GM19452 (cell line): ENCODE data around the gene SH3RF3.

Experiments
- ATAC-seq: cut with Tn5 transposase; IDR thresholded peaks from one replicate; pipeline ENCODE4 v1.9.1; 2021; ENCODE audit not compliant: unreplicated experiment

The SH3RF3 gene

GRCh38 chr2:109199790-109200189 is 70.8 kb downstream of the SH3RF3 start:
- no peak for ATAC-seq

GRCh38 chr2:109200616-109201464 is 71.8 kb downstream of the SH3RF3 start:
- ATAC-seq = no peak

GRCh38 chr2:109201465-109202327 is 72.7 kb downstream of the SH3RF3 start:
- ATAC-seq = no peak

GRCh38 chr2:109202486-109202885 is 73.5 kb downstream of the SH3RF3 start:
- no peak for ATAC-seq

GRCh38 chr2:109203246-109204011 is 74.4 kb downstream of the SH3RF3 start:
- ATAC-seq = no peak

- no peak for ATAC-seq
Observed at GRCh38 chr2:109204412-109204811, 75.4 kb downstream of the SH3RF3 start.

- ATAC-seq = no peak
Observed at GRCh38 chr2:109205447-109205846, 76.4 kb downstream of the SH3RF3 start.

- no peak for ATAC-seq
Observed at GRCh38 chr2:109206569-109207146, 77.7 kb downstream of the SH3RF3 start.

- ATAC-seq = no peak
Observed at GRCh38 chr2:109207176-109207575, 78.2 kb downstream of the SH3RF3 start.

GRCh38 chr2:109208071-109208950 is 79.3 kb downstream of the SH3RF3 start:
- no peak for ATAC-seq

- no peak for ATAC-seq
Observed at GRCh38 chr2:109208951-109209335, 79.9 kb downstream of the SH3RF3 start.

GRCh38 chr2:109209412-109209811 is 80.4 kb downstream of the SH3RF3 start:
- no peak for ATAC-seq

- ATAC-seq = no peak
Observed at GRCh38 chr2:109209941-109210340, 80.9 kb downstream of the SH3RF3 start.

- no peak for ATAC-seq
Observed at GRCh38 chr2:109210431-109211200, 81.6 kb downstream of the SH3RF3 start.

- no peak for ATAC-seq
Observed at GRCh38 chr2:109211315-109211714, 82.3 kb downstream of the SH3RF3 start.

- ATAC-seq = no peak
Observed at GRCh38 chr2:109212836-109213563, 84.0 kb downstream of the SH3RF3 start.

GRCh38 chr2:109213646-109214433 is 84.8 kb downstream of the SH3RF3 start:
- peak; percentile 57 for ATAC-seq
